Keratinocyte (primary cell): ENCODE results near the gene TMEM119. TPM values are rescaled to one million over a fixed set of nuclear protein-coding genes. Genes with fewer than 3 reads are reported as not detected.

ENCODE experiments used
- DNase-seq: peaks from one replicate; pipeline ENCODE4 v3.0.0-alpha.2; 2011; ENCODE audit warnings: low read depth, missing footprints, low spot score
- FAIRE-seq: peaks from 2 replicates; lab custom pipeline; 2011; peaks lifted over from hg19 to GRCh38; lab: Jason Lieb, UNC
- H2AFZ ChIP-seq: 2 replicates; pipeline ENCODE4 v1.6.0; 2012; ENCODE audit warnings: low read length, control low read depth, inconsistent platforms; ENCODE audit not compliant: control insufficient read depth
- H3K27ac ChIP-seq: 2 replicates; pipeline ENCODE4 v1.5.1; 2011; ENCODE audit warnings: low read length; ENCODE audit not compliant: control insufficient read depth, insufficient read depth
- H3K27me3 ChIP-seq: 3 replicates; pipeline ENCODE4 v1.6.0; 2011; ENCODE audit warnings: low read length; ENCODE audit not compliant: control insufficient read depth, insufficient read depth; ENCODE audit errors: extremely low read depth
- H3K36me3 ChIP-seq, 2 experiments: 2 replicates in 1 of 2; 3 replicates in 1 of 2; pipeline ENCODE4 v1.5.1; 2011; ENCODE audit warnings: low read length in 2 of 2, mild to moderate bottlenecking in 1 of 2; ENCODE audit not compliant: control insufficient read depth in 2 of 2, insufficient read depth in 2 of 2; ENCODE audit errors: extremely low read depth in 1 of 2
- H3K4me1 ChIP-seq: 3 replicates; pipeline ENCODE4 v1.5.1; 2011; ENCODE audit warnings: low read length; ENCODE audit not compliant: control insufficient read depth, insufficient read depth; ENCODE audit errors: extremely low read depth
- H3K4me2 ChIP-seq: 3 replicates; pipeline ENCODE4 v1.6.0; 2011; ENCODE audit warnings: low read depth, low read length; ENCODE audit not compliant: control insufficient read depth, insufficient read depth; ENCODE audit errors: extremely low read depth
- H3K4me3 ChIP-seq, 3 experiments: fragments of 200-600 bp in 1 of 3; sonication (generic) in 1 of 3; 2 replicates in 2 of 3; 3 replicates in 1 of 3; pipeline ENCODE4 v1.5.1; 2011 to 2016; ENCODE audit warnings: low read length in 3 of 3, mild to moderate bottlenecking in 3 of 3, control low read depth in 2 of 3, inconsistent platforms in 1 of 3, low read depth in 1 of 3, mixed read lengths in 1 of 3, mixed run types in 1 of 3, moderate library complexity in 1 of 3; ENCODE audit not compliant: control insufficient read depth in 2 of 3, insufficient read depth in 2 of 3; ENCODE audit errors: extremely low read depth in 1 of 3
- H3K79me2 ChIP-seq: 2 replicates; pipeline ENCODE4 v1.6.0; 2012; ENCODE audit warnings: low read length; ENCODE audit not compliant: control insufficient read depth, insufficient read depth
- H3K9ac ChIP-seq: 3 replicates; pipeline ENCODE4 v1.6.0; 2011; ENCODE audit warnings: low read length; ENCODE audit not compliant: control insufficient read depth, insufficient read depth; ENCODE audit errors: extremely low read depth
- H3K9me1 ChIP-seq: 3 replicates; pipeline ENCODE4 v1.6.0; 2011; ENCODE audit warnings: low read length; ENCODE audit not compliant: control insufficient read depth, insufficient read depth; ENCODE audit errors: extremely low read depth
- H3K9me3 ChIP-seq: 2 replicates; pipeline ENCODE4 v1.5.1; 2012; ENCODE audit warnings: low read depth, low read length; ENCODE audit not compliant: control insufficient read depth
- H4K20me1 ChIP-seq: 3 replicates; pipeline ENCODE4 v1.6.0; 2011; ENCODE audit warnings: low read length; ENCODE audit not compliant: control insufficient read depth, insufficient read depth; ENCODE audit errors: extremely low read depth
- EZH2 ChIP-seq: IDR thresholded peaks from one replicate; pipeline ENCODE4 v1.6.1; 2012; ENCODE audit warnings: inconsistent platforms, mild to moderate bottlenecking, low read length, moderate library complexity
- dilution Hi-C: fragments of 300-500 bp; cut with MboI; formaldehyde crosslinking; loops from one replicate; pipeline ENCODE4 v1.7.0; 2020; ENCODE audit warnings: low sequenced_read_pairs; ENCODE audit not compliant: extremely low pct_ligation_motif_present
- polyA plus RNA-seq, 5 experiments: library from polyadenylated mRNA; depleted of rRNA in 3 of 5; stranded (reverse) in 3 of 5; stranded (forward) in 1 of 5; unstranded in 1 of 5; fragments of >200 nt; gene quantifications; 1 replicate in 1 of 5; 2 replicates in 3 of 5; 3 replicates in 1 of 5; pipeline versions ENCODE4 v1.2.1 to v1.2.3, GENCODE V29; 2011 to 2012; ENCODE audit warnings: missing spikeins in 2 of 5, low read depth in 1 of 5, low replicate concordance in 1 of 5
- TF ChIP-seq, protein P1 (sequence below), 3 experiments: IDR thresholded peaks in 1 of 3; conservative IDR thresholded peaks in 1 of 3; optimal IDR thresholded peaks in 1 of 3; 2 replicates in 2 of 3; 3 replicates in 1 of 3; pipeline versions ENCODE3 to v1.5.1; 2011; ENCODE audit warnings: low read length in 3 of 3, mild to moderate bottlenecking in 3 of 3, moderate library complexity in 2 of 3, control low read depth in 1 of 3, inconsistent platforms in 1 of 3; ENCODE audit not compliant: insufficient read depth in 2 of 3; ENCODE audit errors: extremely low read depth in 1 of 3

TMEM119 gene
- polyA plus RNA-seq, 1 donor (not counting 4 experiments of a cell fraction or from before 2014, with no cell fraction given): not detected

DNA sequence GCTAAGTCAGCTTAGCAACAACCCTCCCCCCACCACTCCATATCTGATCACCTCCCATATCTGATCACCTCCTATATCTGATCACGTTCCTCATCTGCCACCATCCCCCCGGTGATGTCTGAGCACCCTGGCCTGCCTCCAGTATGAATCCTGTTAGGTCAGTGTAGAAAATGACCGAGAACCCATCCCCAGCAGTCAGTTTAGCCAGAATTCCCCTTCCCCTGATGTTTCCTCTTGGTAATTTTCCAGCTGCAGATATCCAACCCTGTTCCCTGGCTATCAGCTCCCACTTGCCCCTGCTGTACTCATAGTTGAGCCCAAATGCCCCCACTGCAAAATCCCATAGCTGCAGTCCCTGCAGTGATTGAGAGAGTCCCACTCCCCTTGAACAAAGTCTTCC is 23.3 kb upstream of the TMEM119 start:
- dilution Hi-C loops: no loop called here
- no peak overlapping the region for H3K4me3 ChIP-seq
- H3K4me1 ChIP-seq: peaks cover 2% of the 10 kb centered on the region
- TF ChIP-seq EZH2: no peak
- TF ChIP-seq, protein P1, sequence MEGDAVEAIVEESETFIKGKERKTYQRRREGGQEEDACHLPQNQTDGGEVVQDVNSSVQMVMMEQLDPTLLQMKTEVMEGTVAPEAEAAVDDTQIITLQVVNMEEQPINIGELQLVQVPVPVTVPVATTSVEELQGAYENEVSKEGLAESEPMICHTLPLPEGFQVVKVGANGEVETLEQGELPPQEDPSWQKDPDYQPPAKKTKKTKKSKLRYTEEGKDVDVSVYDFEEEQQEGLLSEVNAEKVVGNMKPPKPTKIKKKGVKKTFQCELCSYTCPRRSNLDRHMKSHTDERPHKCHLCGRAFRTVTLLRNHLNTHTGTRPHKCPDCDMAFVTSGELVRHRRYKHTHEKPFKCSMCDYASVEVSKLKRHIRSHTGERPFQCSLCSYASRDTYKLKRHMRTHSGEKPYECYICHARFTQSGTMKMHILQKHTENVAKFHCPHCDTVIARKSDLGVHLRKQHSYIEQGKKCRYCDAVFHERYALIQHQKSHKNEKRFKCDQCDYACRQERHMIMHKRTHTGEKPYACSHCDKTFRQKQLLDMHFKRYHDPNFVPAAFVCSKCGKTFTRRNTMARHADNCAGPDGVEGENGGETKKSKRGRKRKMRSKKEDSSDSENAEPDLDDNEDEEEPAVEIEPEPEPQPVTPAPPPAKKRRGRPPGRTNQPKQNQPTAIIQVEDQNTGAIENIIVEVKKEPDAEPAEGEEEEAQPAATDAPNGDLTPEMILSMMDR (optimal IDR thresholded peaks at IDR 0.05 in 1 of 3, IDR thresholded peaks at IDR 0.05 in 1 of 3, conservative IDR thresholded peaks at IDR 0.05 in 1 of 3; ENCODE audit: extremely low read depth in 1 of 3, insufficient read depth in 2 of 3, low read length in 3 of 3): no peak
- H3K9ac ChIP-seq: no peak overlapping the region
- H3K4me2 ChIP-seq: no peak overlapping the region
- H3K27ac ChIP-seq: no peak overlapping the region
- FAIRE-seq (no peak), DNase-seq (no peak)
- no peak overlapping the region for H2AFZ ChIP-seq
- H4K20me1 ChIP-seq: no peaks in the 10 kb centered on the region
- H3K36me3 ChIP-seq: no peaks in the 10 kb centered on the region
- no peaks in the 10 kb centered on the region for H3K9me3 ChIP-seq
- no peaks in the 10 kb centered on the region for H3K79me2 ChIP-seq
- H3K9me1 ChIP-seq: no peaks in the 10 kb centered on the region
- H3K27me3 ChIP-seq: peaks cover 6% of the 10 kb centered on the region

DNA sequence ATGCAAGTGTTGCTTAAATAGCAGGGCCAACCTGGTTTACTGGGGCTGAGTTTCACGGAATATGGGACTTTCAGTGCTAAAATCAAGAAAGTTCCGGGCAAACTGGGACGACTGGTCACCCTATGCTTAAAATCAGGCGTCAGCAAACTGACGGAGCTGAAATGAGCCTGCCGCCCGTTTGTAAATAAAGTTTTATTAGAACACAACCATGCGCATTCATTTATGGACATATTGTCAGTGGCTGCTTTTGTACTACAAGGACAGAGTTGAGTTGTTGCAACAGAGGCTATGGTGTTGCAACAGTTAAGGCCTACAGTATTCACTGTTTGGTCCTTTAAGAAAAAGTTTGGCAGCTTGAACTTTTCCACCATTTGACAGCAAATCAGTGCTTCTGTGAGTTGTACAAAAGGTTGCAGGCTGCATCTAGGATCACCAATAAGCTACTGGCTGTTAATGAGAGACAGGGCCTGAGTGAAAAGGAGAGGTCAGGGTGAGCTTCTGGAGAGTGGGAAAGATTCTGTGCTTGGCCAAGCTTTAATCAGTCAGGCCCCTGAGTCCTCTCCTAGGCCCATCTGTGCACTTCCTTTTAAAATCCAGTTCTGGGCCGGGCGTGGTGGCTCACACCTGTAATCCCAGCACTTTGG is 22.5 kb upstream of the TMEM119 start:
- no peak for TF ChIP-seq EZH2
- TF ChIP-seq, protein P1 (optimal IDR thresholded peaks at IDR 0.05 in 1 of 3, IDR thresholded peaks at IDR 0.05 in 1 of 3, conservative IDR thresholded peaks at IDR 0.05 in 1 of 3; ENCODE audit: extremely low read depth in 1 of 3, insufficient read depth in 2 of 3, low read length in 3 of 3): no peak
- dilution Hi-C loops: no loop called here
- peaks cover 2% of the 10 kb centered on the region for H3K9me3 ChIP-seq
- no peak overlapping the region for H3K4me3 ChIP-seq
- peaks cover 2% of the 10 kb centered on the region for H3K4me1 ChIP-seq
- H3K27ac ChIP-seq: no peak overlapping the region
- DNase-seq (no peak), FAIRE-seq (no peak)
- no peaks in the 10 kb centered on the region for H3K36me3 ChIP-seq
- H3K4me2 ChIP-seq: no peak overlapping the region
- H2AFZ ChIP-seq: no peak overlapping the region
- peaks cover 6% of the 10 kb centered on the region for H3K27me3 ChIP-seq
- no peaks in the 10 kb centered on the region for H3K9me1 ChIP-seq
- no peaks in the 10 kb centered on the region for H3K79me2 ChIP-seq
- H4K20me1 ChIP-seq: no peaks in the 10 kb centered on the region
- no peak overlapping the region for H3K9ac ChIP-seq
